IMR-90 (cell line): ENCODE data around the gene USP54. TPM values are rescaled to one million over a fixed set of nuclear protein-coding genes. Genes with fewer than 3 reads are reported as not detected.

Source experiments
- ATAC-seq: fragments of 200-7000 bp; cut with Tn5 transposase; 2 replicates; pipeline ENCODE4 v1.9.1; 2020; ENCODE audit warnings: low read depth, mild to moderate bottlenecking, moderate library complexity
- BruUV-seq: library from RNA; stranded (reverse); fragments of 400-500 nt; replicated peaks from 2 replicates; lab custom pipeline; 2021; lab: Mats Ljungman, UMichigan
- CTCF ChIA-PET: fragments of 300-600 bp; formaldehyde crosslinking; extraction: SDS; loops from one replicate; lab custom pipeline; 2021; ENCODE audit warnings: antibody characterized with exemption; lab: Yijun Ruan, JAX
- POLR2A ChIA-PET: fragments of 300-600 bp; sonication (Branson Sonifier 250); formaldehyde crosslinking; loops from one replicate; lab custom pipeline; 2022; ENCODE audit warnings: antibody characterized with exemption; ENCODE audit not compliant: unreplicated experiment; lab: Charles Lee
- DNase-seq: peaks from one replicate; pipeline ENCODE4 v3.0.0; 2013
- H2AFZ ChIP-seq: replicated peaks from 2 replicates; pipeline ENCODE3; 2013; ENCODE audit warnings: low read length, mild to moderate bottlenecking; ENCODE audit not compliant: poor library complexity
- H2AK5ac ChIP-seq: 2 replicates; pipeline ENCODE4 v1.6.1; 2013; ENCODE audit warnings: low read depth, low read length, inconsistent platforms
- H2AK9ac ChIP-seq: replicated peaks from 2 replicates; pipeline ENCODE3; 2013; ENCODE audit warnings: mild to moderate bottlenecking, low read depth, low read length, moderate library complexity; ENCODE audit not compliant: poor library complexity
- H2BK120ac ChIP-seq: 2 replicates; pipeline ENCODE4 v1.6.1; 2013; ENCODE audit warnings: low read depth, low read length, inconsistent platforms
- H2BK15ac ChIP-seq: 3 replicates; pipeline ENCODE4 v1.6.1; 2013; ENCODE audit warnings: low read depth, low read length, inconsistent platforms
- H2BK20ac ChIP-seq: 2 replicates; pipeline ENCODE4 v1.6.1; 2013; ENCODE audit warnings: low read depth, mild to moderate bottlenecking, inconsistent platforms, low read length, moderate library complexity
- H2BK5ac ChIP-seq: 2 replicates; pipeline ENCODE4 v1.6.1; 2013; ENCODE audit warnings: mild to moderate bottlenecking, low read depth, low read length, inconsistent platforms; ENCODE audit not compliant: poor library complexity, severe bottlenecking
- H3K14ac ChIP-seq: replicated peaks from 2 replicates; pipeline ENCODE4 v1.6.1; 2013; ENCODE audit warnings: low read depth, low read length, inconsistent platforms
- H3K18ac ChIP-seq: 2 replicates; pipeline ENCODE4 v1.6.1; 2013; ENCODE audit warnings: low read depth, low read length, control low read depth
- H3K23ac ChIP-seq: 2 replicates; pipeline ENCODE4 v1.6.1; 2013; ENCODE audit warnings: low read depth, low read length, inconsistent platforms
- H3K27ac ChIP-seq: 2 replicates; pipeline ENCODE4 v1.5.1; 2013; ENCODE audit warnings: mild to moderate bottlenecking, control low read depth, low read length; ENCODE audit not compliant: insufficient read depth
- H3K27me3 ChIP-seq: 2 replicates; pipeline ENCODE4 v1.6.1; 2013; ENCODE audit warnings: low read length; ENCODE audit not compliant: control insufficient read depth, insufficient read depth
- H3K36me3 ChIP-seq: 2 replicates; pipeline ENCODE4 v1.6.1; 2013; ENCODE audit warnings: low read length, mixed read lengths; ENCODE audit not compliant: control insufficient read depth, insufficient read depth
- H3K4ac ChIP-seq: 2 replicates; pipeline ENCODE4 v1.6.1; 2013; ENCODE audit warnings: low read depth, low read length, inconsistent platforms
- H3K4me1 ChIP-seq: 2 replicates; pipeline ENCODE4 v1.6.1; 2013; ENCODE audit warnings: low read length, mixed read lengths; ENCODE audit not compliant: control insufficient read depth, insufficient read depth
- H3K4me2 ChIP-seq: 2 replicates; pipeline ENCODE4 v1.6.1; 2013; ENCODE audit warnings: low read depth, mild to moderate bottlenecking, control low read depth, low read length, moderate library complexity
- H3K4me3 ChIP-seq: 2 replicates; pipeline ENCODE4 v1.5.1; 2013; ENCODE audit warnings: low read depth, mild to moderate bottlenecking, control low read depth, low read length, moderate library complexity; ENCODE audit not compliant: insufficient read depth
- H3K56ac ChIP-seq: 2 replicates; pipeline ENCODE4 v1.6.1; 2013; ENCODE audit warnings: low read length, inconsistent platforms; ENCODE audit not compliant: insufficient read depth; ENCODE audit errors: extremely low read depth
- H3K79me1 ChIP-seq, 2 experiments: 2 replicates each; pipeline ENCODE4 v1.6.1; 2013; ENCODE audit warnings: low read length in 2 of 2, inconsistent platforms in 1 of 2, low read depth in 1 of 2
- H3K9ac ChIP-seq: 2 replicates; pipeline ENCODE4 v1.6.1; 2013; ENCODE audit warnings: low read depth, low read length, control low read depth
- H3K9me1 ChIP-seq: 2 replicates; pipeline ENCODE4 v1.6.1; 2013; ENCODE audit warnings: low read length, inconsistent platforms; ENCODE audit not compliant: insufficient read depth
- H3K9me3 ChIP-seq: 2 replicates; pipeline ENCODE4 v1.6.1; 2013; ENCODE audit warnings: low read length; ENCODE audit not compliant: control insufficient read depth, insufficient read depth
- H4K20me1 ChIP-seq: 2 replicates; pipeline ENCODE4 v1.6.1; 2013; ENCODE audit warnings: low read length, inconsistent platforms; ENCODE audit not compliant: insufficient read depth
- H4K5ac ChIP-seq: 2 replicates; pipeline ENCODE4 v1.6.1; 2013; ENCODE audit warnings: mild to moderate bottlenecking, low read depth, low read length, control low read depth
- H4K8ac ChIP-seq, 2 experiments: 2 replicates each; pipeline ENCODE4 v1.6.1; 2013; ENCODE audit warnings: low read depth in 2 of 2, low read length in 2 of 2, control low read depth in 1 of 2, inconsistent platforms in 1 of 2
- H4K91ac ChIP-seq: 2 replicates; pipeline ENCODE4 v1.6.1; 2013; ENCODE audit warnings: low read depth, low read length, inconsistent platforms; ENCODE audit not compliant: insufficient read depth
- BHLHE40 ChIP-seq: fragments of 150-350 bp; IDR thresholded peaks from 2 replicates; pipeline ENCODE4 v1.6.1; 2016; ENCODE audit warnings: mild to moderate bottlenecking, low read depth, low read length
- CEBPB ChIP-seq: IDR thresholded peaks from 2 replicates; pipeline ENCODE4 v1.6.1; 2012; ENCODE audit warnings: low read depth, low read length, improper control_type of control experiment
- CHD1 ChIP-seq: IDR thresholded peaks from 2 replicates; pipeline ENCODE4 v1.6.1; 2012; ENCODE audit warnings: low read depth, low read length, improper control_type of control experiment
- CTCF ChIP-seq: conservative IDR thresholded peaks from 2 replicates; pipeline ENCODE4 v1.5.1; 2012; ENCODE audit warnings: mild to moderate bottlenecking, low read depth, low read length, improper control_type of control experiment
- FOS ChIP-seq: fragments of 150-350 bp; IDR thresholded peaks from 2 replicates; pipeline ENCODE4 v1.6.1; 2016; ENCODE audit warnings: low read depth, low read length
- MAFK ChIP-seq: IDR thresholded peaks from 2 replicates; pipeline ENCODE4 v1.6.1; 2012; ENCODE audit warnings: low read depth, low read length, improper control_type of control experiment
- MAZ ChIP-seq: IDR thresholded peaks from 2 replicates; pipeline ENCODE4 v1.6.1; 2012; ENCODE audit warnings: low read depth, mild to moderate bottlenecking, low read length, improper control_type of control experiment, moderate library complexity, borderline replicate concordance
- MXI1 ChIP-seq: IDR thresholded peaks from 2 replicates; pipeline ENCODE4 v1.6.1; 2012; ENCODE audit warnings: low read depth, mild to moderate bottlenecking, low read length, moderate library complexity, borderline replicate concordance
- NFE2L2 ChIP-seq: fragments of 150-350 bp; IDR thresholded peaks from 2 replicates; pipeline ENCODE4 v1.6.1; 2016; ENCODE audit warnings: low read depth, mild to moderate bottlenecking, low read length
- POLR2A ChIP-seq: IDR thresholded peaks from 2 replicates; pipeline ENCODE4 v1.6.1; 2012; ENCODE audit warnings: mild to moderate bottlenecking, low read depth, low read length
- RAD21 ChIP-seq: IDR thresholded peaks from 2 replicates; pipeline ENCODE4 v1.6.1; 2012; ENCODE audit warnings: low read length, improper control_type of control experiment
- RCOR1 ChIP-seq: IDR thresholded peaks from 2 replicates; pipeline ENCODE4 v1.6.1; 2012; ENCODE audit warnings: mild to moderate bottlenecking, low read length, improper control_type of control experiment; ENCODE audit not compliant: insufficient replicate concordance
- RFX5 ChIP-seq: IDR thresholded peaks from 2 replicates; pipeline ENCODE4 v1.8.0; 2012; ENCODE audit warnings: low read depth, mild to moderate bottlenecking, low read length, moderate library complexity
- SMC3 ChIP-seq: fragments of 150-350 bp; IDR thresholded peaks from 2 replicates; pipeline ENCODE4 v1.6.1; 2016; ENCODE audit warnings: low read depth, mild to moderate bottlenecking, antibody characterized with exemption, low read length, moderate library complexity
- USF2 ChIP-seq: fragments of 150-350 bp; IDR thresholded peaks from 2 replicates; pipeline ENCODE4 v1.6.1; 2017; ENCODE audit warnings: mild to moderate bottlenecking, antibody characterized with exemption, low read length, low read depth
- WGBS, 2 experiments: methylation state at CpG; one replicate each; pipeline versions ENCODE4 v1.1.5 to v1.1.7; 2013; ENCODE audit warnings: missing lambda C conversion rate in 2 of 2; ENCODE audit not compliant: insufficient read length in 1 of 2; ENCODE audit errors: extremely low coverage in 2 of 2; 5-methylcytosine and 5-hydroxymethylcytosine counted together
- dilution Hi-C: fragments of 300-500 bp; cut with HindIII; formaldehyde crosslinking; loops from one replicate; pipeline ENCODE4 v1.14.3; 2018; ENCODE audit warnings: low sequenced_read_pairs; ENCODE audit not compliant: unreplicated experiment
- in situ Hi-C: fragments of 300-500 bp; cut with MboI; formaldehyde crosslinking; loops from 3 replicates; pipeline ENCODE4 v1.14.3; 2019; ENCODE audit warnings: low sequenced_read_pairs, inconsistent platforms, mixed read lengths
- intact Hi-C: fragments of 100-400 bp; cut with micrococcal nuclease; formaldehyde crosslinking; loops from 2 replicates; pipeline ENCODE4 v1.10.0; 2022
- polyA plus RNA-seq, 3 experiments: library from polyadenylated mRNA; depleted of rRNA; stranded (reverse); fragments of >200 nt; gene quantifications; 2 replicates each; pipeline ENCODE4 v1.2.3, GENCODE V29; 2012; ENCODE audit warnings: low replicate concordance in 1 of 3
- total RNA-seq: library from RNA; depleted of rRNA; stranded (reverse); fragments of >200 nt; gene quantifications from 2 replicates; pipeline ENCODE4 v1.2.3, GENCODE V29; 2012

Gene USP54
- total and polyA plus RNA-seq, 2 of the 4 experiments (the other 2 are of a cell fraction) = 4.0 to 7.9 TPM

GRCh38 chr10:73590881-73591799 is at the start of gene USP54 (continued):
- TF ChIP-seq FOS = no peak

DNA sequence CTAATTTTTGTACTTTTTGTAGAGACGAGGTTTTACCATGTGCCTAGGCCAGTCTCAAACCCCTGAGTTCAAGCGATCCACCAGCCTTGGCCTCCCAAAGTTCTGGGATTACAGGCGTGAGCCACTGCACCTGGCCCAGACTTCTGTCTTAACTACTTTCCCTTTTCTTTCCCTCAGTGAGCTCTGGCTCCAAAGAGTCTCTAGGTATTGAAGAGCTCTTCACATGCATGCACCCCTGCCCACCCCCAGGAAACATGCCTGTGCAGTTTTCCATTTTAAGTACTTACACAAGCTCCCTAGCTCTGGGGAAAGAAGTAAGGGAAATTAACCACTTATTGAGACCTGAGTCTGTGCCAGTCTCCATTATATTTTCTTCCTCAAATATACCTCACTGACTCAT is 48.1 kb upstream of the USP54 start:
- H2AFZ ChIP-seq = no peak overlapping the region
- H3K27ac ChIP-seq = no peak overlapping the region
- no peak overlapping the region for H3K23ac ChIP-seq
- in situ Hi-C loops = loop anchor here (25.0 kb wide), 1 partner anchor 377 kb away; the partner anchor contains the start of gene MRPS16
- peaks cover 10% of the 10 kb centered on the region; the same call in 1 of the 2 replicates for H3K27me3 ChIP-seq
- no peak overlapping the region for H2BK20ac ChIP-seq
- H4K20me1 ChIP-seq = no peaks in the 10 kb centered on the region
- no peak overlapping the region for H3K4me3 ChIP-seq
- BruUV-seq = no TSS peak
- no peak overlapping the region for H3K14ac ChIP-seq
- no peak overlapping the region for H2BK15ac ChIP-seq
- DNase-seq (no peak), ATAC-seq (no peak)
- H2AK9ac ChIP-seq = no peak overlapping the region
- no peak overlapping the region for H4K8ac ChIP-seq
- ChIA-PET CTCF (no interaction called here), POLR2A (interaction anchor here (1.6 kb wide), 1 partner anchor 14 kb away, joined by 4 read pairs; no protein-coding TSS in a partner anchor)
- no peaks in the 10 kb centered on the region for H3K9me3 ChIP-seq
- intact Hi-C loops = no loop called here
- dilution Hi-C loops = no loop called here
- no peak overlapping the region for H3K9ac ChIP-seq
- no peaks in the 10 kb centered on the region for H3K36me3 ChIP-seq
- no peak overlapping the region for H4K91ac ChIP-seq
- no peaks in the 10 kb centered on the region for H3K9me1 ChIP-seq
- H3K18ac ChIP-seq = no peak overlapping the region
- no CpG with 5 or more reads among the region's 3 CpGs for WGBS, 2 experiments
- no peak overlapping the region for H4K5ac ChIP-seq
- no peak overlapping the region for H2BK5ac ChIP-seq
- no peak overlapping the region for H2AK5ac ChIP-seq
- H3K79me1 ChIP-seq = no peaks in the 10 kb centered on the region
- H3K4me1 ChIP-seq = no peaks in the 10 kb centered on the region; the same call in 1 of the 2 replicates
- no peak overlapping the region for H3K4ac ChIP-seq
- no peak overlapping the region for H2BK120ac ChIP-seq
- H3K4me2 ChIP-seq = no peak overlapping the region
- H3K56ac ChIP-seq = no peak overlapping the region
- TF ChIP-seq MAFK (no peak), RAD21 (no peak), CEBPB (no peak), BHLHE40 (no peak), MXI1 (no peak), NFE2L2 (no peak), FOS (no peak), CTCF (no peak), RCOR1 (no peak), USF2 (no peak), CHD1 (no peak), SMC3 (no peak), POLR2A (no peak), MAZ (no peak), RFX5 (no peak)
